Left lung (tissue), 10 donors: Measurements from ENCODE around the gene CARD14. TPM values are rescaled to one million over a fixed set of nuclear protein-coding genes. Genes with fewer than 3 reads are reported as not detected.

Experiments
- ATAC-seq: fragments of 200-7000 bp; cut with Tn5 transposase; one replicate; pipeline ENCODE4 v1.9.1; 2020; ENCODE audit warnings: moderate library complexity
- DNase-seq, 4 donors: peaks; one replicate each; pipeline ENCODE4 v3.0.0-alpha.2; 2013 to 2020
- H3K27ac ChIP-seq, 2 donors: fragments of 200-600 bp; sonication (generic) in 1 of 2; one replicate each; pipeline versions ENCODE4 v1.5.0 to v1.8.0; 2020 to 2021
- H3K27me3 ChIP-seq, 2 donors: fragments of 200-600 bp; sonication (generic) in 1 of 2; one replicate each; pipeline versions ENCODE4 v1.5.0 to v1.8.0; 2020 to 2021
- H3K36me3 ChIP-seq, 2 donors: fragments of 200-600 bp; sonication (generic) in 1 of 2; one replicate each; pipeline versions ENCODE4 v1.5.0 to v1.8.0; 2020 to 2021
- H3K4me1 ChIP-seq, 2 donors: fragments of 200-600 bp; one replicate each; pipeline ENCODE4 v1.8.0; 2021
- H3K4me3 ChIP-seq, 2 donors: fragments of 200-600 bp; sonication (generic) in 1 of 2; one replicate each; pipeline versions ENCODE4 v1.5.0 to v1.8.0; 2020 to 2021; ENCODE audit warnings: mild to moderate bottlenecking in 1 of 2
- H3K9me3 ChIP-seq, 2 donors: fragments of 200-600 bp; sonication (generic) in 1 of 2; one replicate each; pipeline versions ENCODE4 v1.5.0 to v1.8.0; 2020 to 2021
- intact Hi-C, 2 donors: fragments of 100-400 bp; cut with DNase I; formaldehyde crosslinking; loops; one replicate each; pipeline versions ENCODE4 v1.11.2 to v1.14.2; 2022
- polyA plus RNA-seq, 6 donors: library from polyadenylated mRNA; unstranded; fragments of 120-200 nt; gene quantifications; one replicate each; pipeline ENCODE4 v1.2.1, GENCODE V29; 2013; ENCODE audit not compliant: insufficient read length in 6 of 6
- total RNA-seq, 2 donors: library from RNA; stranded (reverse); fragmentation: NEBNext Ultra II Directional; extraction: Animal tissue kit (Norgen Biotek cat#: 25700); gene quantifications; one replicate each; pipeline ENCODE4 v1.2.1, GENCODE V29; 2021
- TF ChIP-seq, protein P1 (sequence below), 2 donors: fragments of 200-600 bp; sonication (generic) in 1 of 2; IDR thresholded peaks; one replicate each; pipeline versions ENCODE4 v1.5.0 to v1.8.0; 2021; ENCODE audit warnings: antibody characterized with exemption in 2 of 2
- donor health status: DM: no; HTN: yes; CAD: no.
- donor health status: DM: no; HTN: no; CAD: no.

CARD14 gene
- total and polyA plus RNA-seq, 8 donors = 0.41 to 3.2 (median 1.8) TPM

DNA sequence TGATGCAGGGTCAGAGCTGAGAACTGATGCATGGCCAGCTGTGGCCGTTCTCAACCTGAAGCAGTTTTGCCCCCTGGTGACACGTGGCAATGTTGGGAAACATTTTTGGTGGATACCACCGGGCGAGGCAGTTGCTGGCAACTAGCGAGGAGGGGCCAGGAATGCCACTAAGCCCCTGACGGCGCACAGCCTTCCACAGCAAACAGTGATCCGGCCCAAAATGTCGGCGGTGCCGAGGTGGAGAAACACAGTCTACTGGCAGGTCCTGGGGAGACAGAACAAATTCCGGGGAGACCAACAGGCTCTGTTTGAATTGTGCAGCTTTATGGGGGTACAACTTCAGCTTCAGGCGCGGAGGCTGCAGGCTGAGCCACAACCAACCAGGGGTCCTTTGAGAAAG is 58.6 kb downstream of the CARD14 start:
- H3K4me1 ChIP-seq = no peaks in the 10 kb centered on the region
- DNase-seq (peak in 1 of 4 donors; percentile 69), ATAC-seq (no peak)
- intact Hi-C loops = no loop called here
- TF ChIP-seq, protein P1, sequence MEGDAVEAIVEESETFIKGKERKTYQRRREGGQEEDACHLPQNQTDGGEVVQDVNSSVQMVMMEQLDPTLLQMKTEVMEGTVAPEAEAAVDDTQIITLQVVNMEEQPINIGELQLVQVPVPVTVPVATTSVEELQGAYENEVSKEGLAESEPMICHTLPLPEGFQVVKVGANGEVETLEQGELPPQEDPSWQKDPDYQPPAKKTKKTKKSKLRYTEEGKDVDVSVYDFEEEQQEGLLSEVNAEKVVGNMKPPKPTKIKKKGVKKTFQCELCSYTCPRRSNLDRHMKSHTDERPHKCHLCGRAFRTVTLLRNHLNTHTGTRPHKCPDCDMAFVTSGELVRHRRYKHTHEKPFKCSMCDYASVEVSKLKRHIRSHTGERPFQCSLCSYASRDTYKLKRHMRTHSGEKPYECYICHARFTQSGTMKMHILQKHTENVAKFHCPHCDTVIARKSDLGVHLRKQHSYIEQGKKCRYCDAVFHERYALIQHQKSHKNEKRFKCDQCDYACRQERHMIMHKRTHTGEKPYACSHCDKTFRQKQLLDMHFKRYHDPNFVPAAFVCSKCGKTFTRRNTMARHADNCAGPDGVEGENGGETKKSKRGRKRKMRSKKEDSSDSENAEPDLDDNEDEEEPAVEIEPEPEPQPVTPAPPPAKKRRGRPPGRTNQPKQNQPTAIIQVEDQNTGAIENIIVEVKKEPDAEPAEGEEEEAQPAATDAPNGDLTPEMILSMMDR (IDR thresholded peaks at IDR 0.05) = no peak
- H3K4me3 ChIP-seq = no peak overlapping the region
- H3K27ac ChIP-seq = no peak overlapping the region
- no peaks in the 10 kb centered on the region for H3K27me3 ChIP-seq
- peaks cover 0 to 22% of the 10 kb centered on the region in 2 donors for H3K9me3 ChIP-seq
- H3K36me3 ChIP-seq = peaks cover 0 to 45% of the 10 kb centered on the region in 2 donors

DNA sequence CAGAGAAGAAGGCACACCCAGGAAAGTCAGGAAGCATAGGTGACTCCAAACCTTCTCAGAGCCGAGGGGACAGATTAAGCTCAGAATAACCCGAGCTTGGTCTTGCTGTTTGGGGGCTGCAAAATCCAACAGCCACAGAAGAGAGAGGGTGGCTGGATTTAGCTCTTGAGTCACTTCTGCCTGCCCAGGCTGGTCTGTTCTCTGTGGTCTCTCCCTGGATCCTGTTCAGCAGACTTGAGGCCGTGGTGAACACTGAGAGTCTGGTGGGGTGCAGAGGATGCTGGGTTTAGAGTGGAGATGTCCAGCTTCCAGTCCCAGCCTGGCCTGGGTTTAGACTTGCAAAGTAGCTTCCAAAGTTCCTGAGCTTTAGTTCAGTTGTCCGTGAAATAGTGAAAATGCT is 59.2 kb downstream of the CARD14 start:
- Histone ChIP-seq H3K4me3 (no peak overlapping the region), H3K9me3 (peaks cover 0 to 27% of the 10 kb centered on the region in 2 donors), H3K27me3 (no peaks in the 10 kb centered on the region), H3K36me3 (peaks cover 0 to 50% of the 10 kb centered on the region in 2 donors), H3K4me1 (no peaks in the 10 kb centered on the region), H3K27ac (no peak overlapping the region)
- intact Hi-C loops = no loop called here
- TF ChIP-seq, protein P1 (IDR thresholded peaks at IDR 0.05) = no peak
- ATAC-seq (no peak), DNase-seq (no peak)

DNA sequence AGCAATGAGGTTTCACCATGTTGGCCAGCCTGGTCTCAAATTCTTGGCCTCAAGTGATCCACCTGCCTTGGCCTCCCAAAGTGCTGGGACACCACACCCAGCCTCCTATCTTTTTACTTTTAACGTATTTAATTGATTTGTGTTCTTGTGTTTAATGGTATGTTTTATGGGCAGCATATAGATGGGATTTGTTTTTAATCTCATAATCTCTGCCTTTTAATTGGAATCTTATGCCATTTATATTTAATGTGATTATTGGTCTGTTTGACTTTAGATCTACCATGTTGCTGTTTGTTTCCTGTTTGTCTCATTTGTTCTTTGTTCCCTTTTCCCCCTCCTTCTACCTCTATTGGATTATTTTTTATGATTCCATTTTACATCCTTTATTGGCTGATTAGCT is 62.6 kb downstream of the CARD14 start:
- Histone ChIP-seq H3K36me3 (peaks cover 0 to 84% of the 10 kb centered on the region in 2 donors), H3K9me3 (peaks cover 0 to 27% of the 10 kb centered on the region in 2 donors), H3K4me1 (no peaks in the 10 kb centered on the region), H3K4me3 (no peak overlapping the region), H3K27ac (no peak overlapping the region), H3K27me3 (no peaks in the 10 kb centered on the region)
- TF ChIP-seq, protein P1 (IDR thresholded peaks at IDR 0.05) = no peak
- intact Hi-C loops = no loop called here
- DNase-seq (peak in 1 of 4 donors; percentile 1), ATAC-seq (no peak)

DNA sequence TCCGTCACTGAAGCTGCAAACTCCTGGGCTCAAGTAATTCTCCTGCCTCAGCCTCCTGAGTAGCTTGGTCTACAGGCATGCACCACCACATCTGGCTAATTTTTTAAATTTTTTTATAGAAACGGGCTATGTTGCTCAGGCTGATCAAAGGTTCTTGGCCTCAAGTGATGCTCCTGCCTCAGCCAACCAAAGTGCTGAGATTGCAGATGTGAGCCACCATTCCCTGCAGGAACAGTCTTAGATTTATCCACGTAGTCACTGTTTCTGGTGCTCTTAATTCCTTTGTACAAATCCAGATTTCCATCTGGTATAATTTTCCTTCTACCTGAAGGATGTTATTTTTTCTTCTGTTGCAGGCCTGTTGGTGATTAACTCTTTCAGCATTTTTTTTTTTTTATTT is 63.4 kb downstream of the CARD14 start:
- peaks cover 0 to 84% of the 10 kb centered on the region in 2 donors for H3K36me3 ChIP-seq
- intact Hi-C loops = no loop called here
- ATAC-seq (no peak), DNase-seq (no peak)
- H3K9me3 ChIP-seq = peaks cover 0 to 27% of the 10 kb centered on the region in 2 donors
- TF ChIP-seq, protein P1 (IDR thresholded peaks at IDR 0.05) = no peak
- H3K4me1 ChIP-seq = no peaks in the 10 kb centered on the region
- no peak overlapping the region for H3K4me3 ChIP-seq
- H3K27ac ChIP-seq = no peak overlapping the region
- H3K27me3 ChIP-seq = no peaks in the 10 kb centered on the region

DNA sequence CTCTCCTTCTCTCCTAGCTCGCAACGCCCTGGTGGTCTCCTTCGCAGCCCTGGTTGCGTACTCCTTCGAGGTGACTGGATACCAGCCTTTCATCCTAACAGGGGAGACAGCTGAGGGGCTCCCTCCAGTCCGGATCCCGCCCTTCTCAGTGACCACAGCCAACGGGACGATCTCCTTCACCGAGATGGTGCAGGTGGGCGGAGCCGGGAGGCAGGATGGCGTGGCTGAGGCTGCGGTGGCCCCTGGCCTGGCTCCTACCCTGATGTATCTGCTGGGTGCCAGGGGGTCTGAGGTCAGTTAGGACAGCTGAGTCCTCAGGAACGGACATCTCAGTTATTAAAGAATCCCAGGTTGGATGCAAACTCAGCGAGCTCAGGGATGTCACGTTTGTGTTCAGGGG is 67.1 kb downstream of the CARD14 start:
- intact Hi-C loops = no loop called here
- H3K27ac ChIP-seq = no peak overlapping the region
- peaks cover 0 to 20% of the 10 kb centered on the region in 2 donors for H3K9me3 ChIP-seq
- H3K36me3 ChIP-seq = peaks cover 3 to 77% of the 10 kb centered on the region in 2 donors
- no peaks in the 10 kb centered on the region for H3K27me3 ChIP-seq
- TF ChIP-seq, protein P1 (IDR thresholded peaks at IDR 0.05) = no peak
- H3K4me3 ChIP-seq = no peak overlapping the region
- H3K4me1 ChIP-seq = no peaks in the 10 kb centered on the region
- DNase-seq (no peak), ATAC-seq (no peak)
